CD4-positive, alpha-beta T cell treated with Interleukin-17A for 4 hours (primary cell): ENCODE data around the gene RP2.

ENCODE experiments used
- DNase-seq: peaks from one replicate; pipeline ENCODE4 v3.0.0-alpha.2; 2020; ENCODE audit warnings: mixed read lengths

Gene RP2

GRCh38 chrX:46922611-46923010, 85.8 kb downstream of the RP2 start:
- DNase-seq: no peak

- no peak for DNase-seq
Measured at GRCh38 chrX:46927718-46928117, 90.9 kb downstream of the RP2 start.

- no peak for DNase-seq
Measured at GRCh38 chrX:46929439-46930261, 92.8 kb downstream of the RP2 start.
